ENCODE data around the gene HMCN1. TPM values are rescaled to one million over a fixed set of nuclear protein-coding genes. Genes with fewer than 3 reads are reported as not detected.

HMCN1 gene
- polyA plus RNA-seq, 1 donor from 2014 or later: 0.66 TPM

- Histone ChIP-seq H3K27ac (ENCODE audit: low read length) (no peak overlapping the region), H3K9ac (ENCODE audit: low read length) (no peak overlapping the region), H3F3A (ENCODE audit: insufficient read depth, low read length, poor library complexity, severe bottlenecking) (no peaks in the 10 kb centered on the region), H2AFZ (ENCODE audit: low read depth, low read length) (no peak overlapping the region), H3K27me3 (ENCODE audit: insufficient read depth, low read depth, low read length) (no peaks in the 10 kb centered on the region), H3K36me3 (ENCODE audit: insufficient read depth, low read length) (no peaks in the 10 kb centered on the region), H3K79me2 (replicated peaks; ENCODE audit: insufficient read depth, low read length) (no peaks in the 10 kb centered on the region), H3K9me2 (ENCODE audit: insufficient read depth, low read length) (no peaks in the 10 kb centered on the region), H4K20me1 (ENCODE audit: insufficient read depth) (no peaks in the 10 kb centered on the region), H3K4me2 (ENCODE audit: low read length) (no peak overlapping the region), H3K9me3 (ENCODE audit: low read length) (no peaks in the 10 kb centered on the region), H3K4me3 (ENCODE audit: low read length) (no peak overlapping the region)
- TF ChIP-seq EZH2 (IDR thresholded peaks at IDR 0.05; ENCODE audit: borderline replicate concordance, insufficient read depth, low read length, poor library complexity, severe bottlenecking): no peak
- TF ChIP-seq MXI1 (conservative IDR thresholded peaks at IDR 0.05; ENCODE audit: poor library complexity, severe bottlenecking): no peak
- no peak for TF ChIP-seq POLR2AphosphoS5 (IDR thresholded peaks at IDR 0.05)
- no peak for TF ChIP-seq SMC3 (conservative IDR thresholded peaks at IDR 0.05; ENCODE audit: poor library complexity)
- no peak for TF ChIP-seq EP300 (conservative IDR thresholded peaks at IDR 0.05; ENCODE audit: poor library complexity, severe bottlenecking)
- TF ChIP-seq, protein P1, sequence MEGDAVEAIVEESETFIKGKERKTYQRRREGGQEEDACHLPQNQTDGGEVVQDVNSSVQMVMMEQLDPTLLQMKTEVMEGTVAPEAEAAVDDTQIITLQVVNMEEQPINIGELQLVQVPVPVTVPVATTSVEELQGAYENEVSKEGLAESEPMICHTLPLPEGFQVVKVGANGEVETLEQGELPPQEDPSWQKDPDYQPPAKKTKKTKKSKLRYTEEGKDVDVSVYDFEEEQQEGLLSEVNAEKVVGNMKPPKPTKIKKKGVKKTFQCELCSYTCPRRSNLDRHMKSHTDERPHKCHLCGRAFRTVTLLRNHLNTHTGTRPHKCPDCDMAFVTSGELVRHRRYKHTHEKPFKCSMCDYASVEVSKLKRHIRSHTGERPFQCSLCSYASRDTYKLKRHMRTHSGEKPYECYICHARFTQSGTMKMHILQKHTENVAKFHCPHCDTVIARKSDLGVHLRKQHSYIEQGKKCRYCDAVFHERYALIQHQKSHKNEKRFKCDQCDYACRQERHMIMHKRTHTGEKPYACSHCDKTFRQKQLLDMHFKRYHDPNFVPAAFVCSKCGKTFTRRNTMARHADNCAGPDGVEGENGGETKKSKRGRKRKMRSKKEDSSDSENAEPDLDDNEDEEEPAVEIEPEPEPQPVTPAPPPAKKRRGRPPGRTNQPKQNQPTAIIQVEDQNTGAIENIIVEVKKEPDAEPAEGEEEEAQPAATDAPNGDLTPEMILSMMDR (IDR thresholded peaks at IDR 0.05; ENCODE audit: poor library complexity, severe bottlenecking): no peak
- no peak for TF ChIP-seq TAF1 (IDR thresholded peaks at IDR 0.05; ENCODE audit: low read depth)
- no peak for TF ChIP-seq REST (IDR thresholded peaks at IDR 0.05; ENCODE audit: borderline replicate concordance)
- no peak for TF ChIP-seq RAD21 (conservative IDR thresholded peaks at IDR 0.05)
Observed at GRCh38 chr1:186066411-186066810, 332.2 kb downstream of the HMCN1 start.

GRCh38 chr1:186073697-186074096, 339.5 kb downstream of the HMCN1 start:
- Histone ChIP-seq H3K27ac (ENCODE audit: low read length) (no peak overlapping the region), H3K9me3 (ENCODE audit: low read length) (no peaks in the 10 kb centered on the region), H3K9ac (ENCODE audit: low read length) (no peak overlapping the region), H4K20me1 (ENCODE audit: insufficient read depth) (no peaks in the 10 kb centered on the region), H3K4me2 (ENCODE audit: low read length) (no peak overlapping the region), H3K9me2 (ENCODE audit: insufficient read depth, low read length) (no peaks in the 10 kb centered on the region), H3K36me3 (ENCODE audit: insufficient read depth, low read length) (no peaks in the 10 kb centered on the region), H3F3A (ENCODE audit: insufficient read depth, low read length, poor library complexity, severe bottlenecking) (no peaks in the 10 kb centered on the region), H3K27me3 (ENCODE audit: insufficient read depth, low read depth, low read length) (no peaks in the 10 kb centered on the region), H2AFZ (ENCODE audit: low read depth, low read length) (no peak overlapping the region), H3K4me3 (ENCODE audit: low read length) (no peak overlapping the region), H3K79me2 (replicated peaks; ENCODE audit: insufficient read depth, low read length) (no peaks in the 10 kb centered on the region)
- TF ChIP-seq RAD21 (conservative IDR thresholded peaks at IDR 0.05) (no peak), TAF1 (IDR thresholded peaks at IDR 0.05; ENCODE audit: low read depth) (no peak), EP300 (conservative IDR thresholded peaks at IDR 0.05; ENCODE audit: poor library complexity, severe bottlenecking) (no peak), MXI1 (conservative IDR thresholded peaks at IDR 0.05; ENCODE audit: poor library complexity, severe bottlenecking) (no peak), POLR2AphosphoS5 (IDR thresholded peaks at IDR 0.05) (no peak), REST (IDR thresholded peaks at IDR 0.05; ENCODE audit: borderline replicate concordance) (no peak), EZH2 (IDR thresholded peaks at IDR 0.05; ENCODE audit: borderline replicate concordance, insufficient read depth, low read length, poor library complexity, severe bottlenecking) (no peak), SMC3 (conservative IDR thresholded peaks at IDR 0.05; ENCODE audit: poor library complexity) (no peak)
- TF ChIP-seq, protein P1 (IDR thresholded peaks at IDR 0.05; ENCODE audit: poor library complexity, severe bottlenecking): no peak
